ENCODE results near the gene TSPAN18.

The TSPAN18 gene

DNA sequence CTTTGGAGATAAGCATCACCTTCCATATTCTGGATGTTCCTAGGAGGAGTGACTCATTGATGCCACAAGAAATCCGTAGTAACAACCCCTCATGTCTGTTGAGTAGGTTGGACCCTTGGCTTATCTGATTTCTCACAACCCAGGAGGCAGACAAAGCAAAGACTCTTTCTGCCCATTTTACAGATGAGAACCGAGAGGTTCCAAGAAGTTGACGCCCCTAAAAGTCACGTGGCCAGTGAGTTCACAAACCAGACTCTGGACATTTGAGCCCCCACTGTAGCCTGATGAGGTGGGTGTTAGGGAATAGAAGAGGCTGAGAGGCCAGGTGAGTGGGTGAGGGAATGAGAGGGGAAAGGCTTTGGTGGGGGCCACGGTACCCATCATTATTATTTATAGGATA, 70.3 kb downstream of the TSPAN18 start:
- DNase-seq (ENCODE audit: low read depth), result no peak

DNA sequence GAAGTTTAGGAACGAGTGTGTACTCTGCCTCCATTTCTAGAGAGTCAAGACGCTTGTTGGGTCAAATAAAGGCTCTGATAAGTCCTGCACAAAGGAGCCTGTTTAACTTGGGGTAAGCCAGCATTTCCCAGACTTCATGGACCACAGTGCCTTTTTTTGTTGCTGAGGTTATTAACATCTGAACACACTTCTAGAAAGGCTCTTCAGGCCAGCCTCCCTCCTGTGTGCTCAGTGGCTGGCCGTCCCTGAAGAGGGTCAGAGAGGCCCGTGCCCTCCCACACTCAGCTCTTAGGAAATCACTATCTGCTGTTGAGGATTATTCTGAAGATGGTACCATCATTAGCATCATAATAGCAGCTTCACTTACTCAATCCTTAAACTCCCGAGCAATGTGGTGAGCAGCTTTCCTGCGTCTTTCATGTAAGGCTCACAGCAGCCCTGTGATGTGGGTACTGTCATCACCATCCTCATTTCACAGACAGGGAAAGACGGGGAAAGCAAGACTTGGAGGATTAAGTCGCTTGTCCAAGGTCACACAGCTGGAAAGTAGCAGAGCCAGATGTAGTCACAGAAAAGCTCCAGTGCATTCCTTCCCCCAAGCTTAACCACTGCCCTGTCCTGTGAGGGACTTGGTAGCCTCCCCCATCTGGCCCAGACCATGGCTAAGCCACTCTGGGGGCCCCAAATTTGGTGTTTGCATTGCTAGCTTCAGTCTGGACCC, 71.3 kb downstream of the TSPAN18 start:
- DNase-seq (ENCODE audit: low read depth), result no peak

DNA sequence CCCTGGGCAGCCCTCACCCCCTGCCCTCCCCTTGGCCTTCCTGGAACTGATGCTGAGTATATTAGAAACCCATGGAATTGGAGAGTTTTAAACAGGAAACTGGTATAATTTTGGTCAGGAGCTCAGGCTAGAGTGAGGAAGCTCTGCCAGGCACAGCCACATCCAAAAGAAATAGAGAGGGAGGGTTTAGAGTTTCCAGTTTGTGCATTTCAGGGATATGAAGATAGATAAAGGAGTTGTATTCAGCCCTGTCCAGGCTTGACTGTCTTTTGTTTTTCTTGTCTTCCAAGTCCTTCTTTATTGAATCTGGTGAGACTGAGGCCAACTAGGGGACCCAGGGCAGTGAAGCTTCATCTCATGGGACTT, 71.8 kb downstream of the TSPAN18 start:
- no peak for DNase-seq (ENCODE audit: low read depth)

DNA sequence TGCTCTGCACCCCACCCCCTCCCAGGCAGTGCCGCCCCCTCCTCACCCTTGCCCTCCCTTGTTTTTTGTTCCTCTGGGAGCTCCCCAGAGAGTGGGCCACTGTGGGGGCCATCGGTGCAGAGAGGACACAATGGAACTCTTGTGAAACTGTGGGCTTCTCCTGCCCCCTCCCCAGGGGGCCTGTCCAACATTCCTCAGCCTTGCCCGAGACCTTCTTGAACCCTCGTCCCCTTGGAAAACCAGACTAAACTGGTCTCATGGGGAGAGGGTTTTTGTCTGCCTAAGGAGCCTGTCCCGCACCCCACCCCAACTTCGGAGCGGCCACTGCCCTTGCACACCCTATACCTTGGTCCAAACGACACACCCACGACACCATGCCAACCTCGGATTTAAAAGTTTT, 72.2 kb downstream of the TSPAN18 start:
- no peak for DNase-seq (ENCODE audit: low read depth)

DNA sequence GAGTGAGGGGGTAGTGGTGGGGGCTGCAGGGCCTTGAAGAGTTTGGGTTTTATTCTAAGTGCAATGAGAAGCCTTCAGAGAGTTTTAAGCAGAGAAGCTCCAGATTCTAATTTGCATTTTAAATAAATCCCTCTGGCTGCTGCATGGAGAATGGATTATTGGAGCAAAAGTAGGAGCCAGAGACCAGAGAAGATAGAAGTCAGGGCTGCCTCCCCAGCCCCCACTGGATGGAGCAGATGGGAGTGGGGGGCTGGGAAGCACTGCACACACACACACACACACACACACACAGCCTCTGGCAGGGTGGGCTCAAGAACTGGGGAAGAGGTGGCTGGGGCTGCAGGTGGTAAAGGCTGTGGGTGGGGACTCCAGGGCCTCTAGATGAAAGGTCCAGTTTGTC, 75.6 kb downstream of the TSPAN18 start:
- no peak for DNase-seq (ENCODE audit: low read depth)

DNA sequence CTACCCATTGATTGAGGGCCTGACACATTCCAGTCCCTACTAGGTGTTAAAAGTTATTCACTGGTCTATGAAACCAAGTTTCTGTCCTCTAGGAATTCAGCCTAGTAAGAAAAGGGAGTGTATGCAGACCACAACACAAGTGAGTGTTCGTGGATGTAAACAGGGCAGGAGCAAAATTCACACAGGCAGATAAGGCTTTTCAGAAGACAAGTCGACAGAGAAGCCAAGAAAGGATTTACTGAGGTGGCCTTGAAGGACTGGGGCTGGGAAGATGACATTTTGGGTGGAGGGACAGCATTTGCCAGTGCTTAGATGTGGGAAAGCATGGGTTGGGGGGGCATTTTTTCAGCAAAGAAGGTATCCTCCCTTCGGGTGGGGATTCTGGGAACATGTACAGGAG, 76.2 kb downstream of the TSPAN18 start:
- DNase-seq (ENCODE audit: low read depth), result no peak

DNA sequence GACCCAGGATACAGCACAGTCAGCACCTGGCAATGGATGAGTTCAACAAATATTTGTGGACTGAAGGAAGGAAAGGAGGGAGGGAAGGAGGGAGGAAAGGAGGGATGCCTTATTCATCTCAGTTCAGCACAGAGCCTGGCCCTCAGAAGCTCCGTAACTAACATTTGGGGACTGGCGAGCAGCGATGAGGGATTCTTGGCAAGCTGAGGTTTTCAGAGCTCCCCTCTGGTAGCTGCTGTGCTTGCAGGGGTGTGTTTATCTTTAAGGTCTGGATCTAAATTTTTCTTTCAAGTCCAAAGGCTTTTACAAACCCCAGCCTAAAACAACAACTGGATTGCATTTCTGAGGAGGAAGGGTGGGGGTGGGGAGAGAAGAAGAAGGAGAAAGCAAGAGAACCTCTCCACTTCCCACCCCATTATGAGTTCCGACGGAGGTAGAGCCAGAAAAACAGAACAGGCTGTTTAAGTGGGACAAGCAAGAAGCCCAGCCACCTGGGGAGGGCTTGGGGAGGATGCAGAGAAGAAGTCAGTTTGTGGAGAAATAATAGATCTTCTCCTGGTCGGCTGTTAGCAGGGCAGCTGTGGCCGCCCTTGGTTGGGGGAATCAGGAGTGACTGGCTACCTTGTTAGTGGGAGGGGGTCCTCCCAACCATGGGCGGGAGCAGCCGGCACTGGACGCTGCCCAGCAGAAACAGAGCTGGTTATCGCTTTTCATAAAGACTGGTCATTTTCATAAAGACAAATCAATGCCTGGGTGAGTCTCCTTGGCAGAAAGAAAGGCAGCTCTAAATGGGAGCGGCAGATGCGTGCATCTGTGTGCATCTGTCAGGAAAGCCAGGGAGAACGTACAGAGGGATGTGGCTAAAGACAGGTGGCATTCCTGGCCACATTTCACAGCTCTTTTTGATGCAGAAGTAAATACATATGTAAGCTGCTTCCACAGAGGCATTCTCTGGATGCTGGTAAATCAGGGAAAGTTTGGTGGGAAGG, 78.0 kb downstream of the TSPAN18 start:
- DNase-seq (ENCODE audit: low read depth), result no peak

DNA sequence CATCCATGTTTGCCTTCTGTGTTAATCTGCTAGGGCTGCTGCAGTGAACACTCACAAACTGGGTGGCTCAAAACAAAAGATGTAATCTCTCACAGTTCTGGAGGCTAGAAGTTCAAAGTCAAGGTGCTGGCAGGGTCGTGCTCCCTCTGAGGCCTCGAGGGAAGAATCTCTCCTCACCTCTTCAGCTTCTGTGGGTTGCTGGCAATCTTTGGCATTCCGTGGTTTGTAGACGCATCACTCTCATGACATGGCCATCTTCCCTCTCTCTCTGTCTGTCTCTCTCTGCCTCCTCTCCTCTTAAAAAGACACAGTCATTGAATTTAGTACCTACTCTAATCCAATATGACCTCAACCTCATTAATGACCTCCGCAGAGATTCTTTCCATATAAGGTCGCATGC, 78.8 kb downstream of the TSPAN18 start:
- no peak for DNase-seq (ENCODE audit: low read depth)

DNA sequence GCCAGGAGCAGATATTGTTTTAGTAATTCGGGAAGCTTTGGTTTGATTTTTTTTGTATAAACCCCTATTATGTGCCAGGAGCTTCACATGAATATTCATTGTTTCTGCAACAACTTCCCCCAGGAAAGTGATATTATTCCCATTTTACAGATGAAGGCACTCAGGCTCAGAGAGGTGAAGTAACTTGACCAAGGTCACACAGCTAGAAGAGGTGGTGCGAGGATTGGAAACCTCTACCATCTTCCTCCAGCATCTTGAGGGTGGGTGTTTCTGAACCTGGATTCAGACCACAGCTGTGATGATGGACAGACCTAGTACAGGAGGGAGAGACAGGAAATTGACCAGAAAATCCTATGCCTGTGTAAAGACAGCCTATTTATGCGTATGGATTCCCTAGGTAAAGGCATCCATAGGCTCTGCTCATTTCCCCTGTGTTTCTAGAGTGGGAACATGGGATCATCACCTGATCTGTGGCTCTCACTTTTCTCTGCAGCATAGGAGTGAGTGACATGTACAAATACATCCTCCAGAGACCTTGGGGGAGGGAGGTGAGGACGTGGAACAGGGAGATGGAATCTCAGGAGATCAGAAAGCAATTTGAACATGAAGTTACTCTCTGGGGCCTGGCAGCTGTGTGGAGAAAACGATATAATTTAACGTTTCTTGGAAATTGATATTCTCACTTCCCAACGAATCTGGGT, 81.4 kb downstream of the TSPAN18 start:
- no peak for DNase-seq (ENCODE audit: low read depth)

DNA sequence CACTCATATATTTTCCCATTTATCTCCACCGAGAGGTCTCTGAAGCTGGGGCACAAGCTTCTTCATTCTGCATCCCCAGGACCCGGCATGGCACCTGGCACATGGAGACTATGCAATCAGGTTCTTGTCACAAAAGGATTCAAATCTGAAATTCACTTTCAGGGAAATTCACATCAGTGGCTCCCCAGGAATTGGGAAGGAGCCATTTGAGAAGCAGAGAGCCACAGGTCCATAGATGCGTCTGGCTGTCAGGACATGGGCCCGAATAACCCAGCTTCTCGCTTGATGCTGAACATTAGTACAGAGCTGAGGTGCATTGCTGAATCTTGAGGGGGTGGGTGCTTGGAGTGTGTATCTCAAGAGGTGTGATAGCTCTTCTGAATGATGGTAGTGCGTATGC, 82.5 kb downstream of the TSPAN18 start:
- no peak for DNase-seq (ENCODE audit: low read depth)

DNA sequence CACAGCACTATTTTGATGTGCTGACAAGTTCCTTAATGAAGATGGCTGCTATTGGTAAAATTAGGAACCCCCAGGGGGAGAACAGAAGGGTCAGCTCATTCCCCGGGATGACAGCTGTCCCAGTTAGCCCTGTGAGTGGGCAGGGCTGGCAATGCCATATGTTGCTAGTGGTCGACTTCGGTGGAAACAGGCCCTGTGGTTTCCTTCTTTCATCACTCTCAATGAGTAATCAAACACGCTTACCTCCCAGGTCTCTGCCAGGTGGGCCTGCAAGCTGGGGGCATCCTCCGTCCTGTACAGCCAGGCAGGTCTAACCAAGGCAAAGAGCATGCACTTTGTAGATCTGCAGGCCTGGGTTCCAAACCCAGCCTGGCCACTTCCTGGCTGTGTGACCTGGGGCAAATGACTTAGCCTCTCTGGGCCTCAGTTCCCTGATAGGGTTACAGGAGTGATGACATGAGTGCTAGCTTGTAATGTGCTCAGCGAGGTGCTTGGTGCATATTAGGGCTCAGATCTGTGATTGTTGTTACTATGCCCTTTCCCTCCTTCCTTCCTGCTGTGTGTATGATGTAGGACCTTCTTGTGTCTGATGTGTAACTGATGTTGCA, 85.2 kb downstream of the TSPAN18 start:
- no peak for DNase-seq (ENCODE audit: low read depth)

DNA sequence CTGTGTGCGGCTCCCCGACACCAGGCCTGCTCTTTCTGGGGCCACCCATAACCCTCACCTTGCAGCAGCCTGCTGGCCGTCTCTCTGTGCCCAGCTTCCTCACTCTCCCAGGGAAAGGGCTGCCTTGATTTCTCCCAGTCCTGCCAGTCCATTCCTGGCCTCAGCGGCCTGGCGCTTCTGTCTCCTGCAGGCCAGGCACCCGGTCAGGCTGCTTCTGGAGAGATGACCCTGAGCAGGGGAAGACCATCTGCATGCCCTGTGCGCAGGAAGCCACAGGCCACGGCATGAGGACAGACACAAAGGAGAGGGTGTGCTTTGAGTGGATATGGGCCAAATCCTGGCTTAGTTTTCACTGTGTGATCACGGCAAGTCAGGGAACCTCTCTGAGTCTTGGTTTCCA, 86.2 kb downstream of the TSPAN18 start:
- DNase-seq (ENCODE audit: low read depth), result no peak

DNA sequence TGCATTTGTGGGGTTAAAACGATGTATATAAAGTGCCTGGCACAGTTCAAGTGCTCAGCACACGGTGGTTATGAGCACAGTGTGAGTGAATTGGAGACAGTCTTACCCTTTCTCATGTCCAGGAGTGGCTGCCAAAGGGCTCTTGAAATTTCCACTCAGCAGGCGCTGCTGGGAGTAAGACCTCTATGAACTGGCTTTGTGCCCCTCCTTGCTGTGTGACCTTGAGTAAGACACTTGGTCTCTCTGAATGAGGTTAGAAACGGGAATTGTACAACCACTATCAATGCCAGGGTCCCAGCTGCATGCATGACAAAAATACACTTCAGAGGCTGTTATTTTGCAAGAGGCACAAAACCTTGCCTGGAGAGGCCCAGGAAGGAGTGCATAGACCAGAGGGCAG, 86.6 kb downstream of the TSPAN18 start:
- no peak for DNase-seq (ENCODE audit: low read depth)

DNA sequence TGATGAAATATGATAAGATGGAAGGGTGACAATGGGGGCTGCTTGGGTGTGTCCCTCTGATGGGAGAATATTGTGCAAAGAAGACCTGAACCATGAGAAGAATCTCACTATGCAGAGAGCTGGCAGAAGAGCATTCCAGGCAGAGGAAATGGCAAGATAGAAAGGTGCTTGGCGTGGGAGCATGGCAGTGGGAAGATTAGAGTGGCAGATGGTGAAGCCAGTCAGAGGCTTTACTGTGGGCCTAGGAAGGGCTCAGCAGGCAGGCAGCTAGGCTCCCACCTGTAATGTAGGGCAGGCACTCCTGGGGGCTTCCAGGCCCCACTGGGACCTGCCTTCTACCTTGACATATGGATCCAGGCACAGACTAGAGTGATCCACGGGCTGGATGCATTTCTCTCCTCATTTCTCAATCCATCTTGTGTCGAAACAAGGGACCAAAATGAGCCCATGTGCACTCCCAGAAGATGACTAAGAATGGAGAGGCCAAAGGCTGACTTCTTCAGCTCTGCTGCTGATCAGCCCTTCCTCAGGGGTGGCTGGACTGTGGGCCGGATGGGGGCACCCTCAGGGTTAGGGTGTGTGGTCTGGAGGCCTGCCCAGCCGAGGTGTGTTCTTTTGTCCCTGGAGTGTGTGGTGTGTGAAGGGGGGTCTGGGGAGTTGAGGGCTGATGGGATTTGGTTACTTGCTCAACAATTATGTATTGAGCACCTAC, 88.3 kb downstream of the TSPAN18 start:
- DNase-seq (ENCODE audit: low read depth), result no peak

DNA sequence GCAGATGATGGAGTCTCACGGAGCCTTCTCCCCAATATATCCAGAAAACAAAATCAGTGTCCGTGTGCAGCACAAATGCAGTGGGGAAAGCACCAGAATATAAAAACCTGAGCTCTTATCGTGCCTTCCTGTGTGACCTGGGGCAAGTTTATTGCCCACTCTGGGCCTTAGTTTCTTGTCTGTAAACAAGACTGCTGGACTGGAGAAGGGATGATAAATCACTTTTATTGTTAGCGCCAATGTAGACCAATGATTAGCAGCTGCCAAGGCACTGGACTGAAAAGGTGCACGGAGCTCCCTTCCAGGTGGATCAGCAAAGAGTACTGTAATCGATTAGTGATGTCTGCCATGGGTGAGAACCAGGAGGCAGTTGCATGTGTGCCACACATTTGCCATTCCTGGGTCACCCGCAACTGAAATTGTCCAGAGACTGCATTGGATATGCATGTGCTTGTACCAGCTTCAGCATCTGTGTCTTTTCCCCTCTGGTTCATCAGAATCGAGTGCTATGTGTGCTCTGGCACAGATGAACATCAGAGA, 89.2 kb downstream of the TSPAN18 start:
- no peak for DNase-seq (ENCODE audit: low read depth)

DNA sequence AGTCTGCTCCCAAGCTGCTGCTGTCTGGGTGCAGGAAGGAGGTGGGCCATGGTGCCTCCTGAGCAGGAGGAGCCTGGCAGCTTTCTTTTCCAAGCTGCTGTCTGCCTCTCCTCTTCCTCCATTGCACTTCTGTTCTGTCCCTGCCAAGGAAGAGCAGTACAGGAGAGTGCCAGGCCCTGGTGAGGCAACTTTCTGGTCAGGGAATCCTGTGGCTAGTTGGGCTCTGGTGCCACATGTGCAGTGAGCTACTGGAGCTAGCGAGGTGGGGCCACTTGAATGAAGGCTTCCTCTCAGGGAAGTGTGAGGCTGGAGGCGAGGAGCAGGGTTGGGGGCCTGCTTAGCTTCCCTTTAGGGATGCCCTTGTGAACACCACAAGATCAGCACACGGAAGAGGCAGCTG, 90.0 kb downstream of the TSPAN18 start:
- DNase-seq (ENCODE audit: low read depth), result no peak

DNA sequence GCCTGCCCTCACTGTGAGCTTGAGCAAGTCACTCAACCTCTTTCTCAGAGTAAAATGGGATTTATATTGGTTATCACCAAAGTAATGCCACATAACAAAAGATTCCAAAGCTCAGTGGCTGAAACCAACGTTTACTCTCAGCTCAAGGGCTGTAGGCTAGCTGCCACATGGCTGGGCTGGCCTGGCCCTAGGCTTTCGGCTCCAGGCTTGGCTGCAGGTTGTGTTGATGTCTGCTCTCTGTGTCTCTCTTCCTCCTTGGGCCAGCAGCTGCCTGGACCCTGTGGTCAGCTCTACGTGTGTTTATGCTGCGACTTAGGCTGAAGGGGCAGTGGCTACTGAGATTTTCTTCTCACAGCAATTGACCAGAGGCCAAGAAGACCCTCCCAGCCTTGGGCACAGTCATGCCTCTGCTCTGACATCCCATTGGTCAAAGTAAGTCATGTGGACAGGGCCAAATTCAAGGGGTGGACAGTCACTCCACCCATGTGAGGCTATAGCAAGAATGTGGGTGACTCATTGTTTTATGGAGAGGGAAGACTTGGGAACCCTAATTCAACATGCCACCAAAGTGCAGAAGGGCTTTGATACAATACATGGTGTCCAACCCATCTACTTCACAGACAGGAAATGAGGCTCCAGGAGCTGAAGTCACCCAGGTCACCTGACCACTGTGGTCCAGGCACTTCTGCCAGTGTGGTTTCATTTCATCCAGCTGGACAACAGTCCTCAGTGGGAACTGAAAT, 90.6 kb downstream of the TSPAN18 start:
- no peak for DNase-seq (ENCODE audit: low read depth)

DNA sequence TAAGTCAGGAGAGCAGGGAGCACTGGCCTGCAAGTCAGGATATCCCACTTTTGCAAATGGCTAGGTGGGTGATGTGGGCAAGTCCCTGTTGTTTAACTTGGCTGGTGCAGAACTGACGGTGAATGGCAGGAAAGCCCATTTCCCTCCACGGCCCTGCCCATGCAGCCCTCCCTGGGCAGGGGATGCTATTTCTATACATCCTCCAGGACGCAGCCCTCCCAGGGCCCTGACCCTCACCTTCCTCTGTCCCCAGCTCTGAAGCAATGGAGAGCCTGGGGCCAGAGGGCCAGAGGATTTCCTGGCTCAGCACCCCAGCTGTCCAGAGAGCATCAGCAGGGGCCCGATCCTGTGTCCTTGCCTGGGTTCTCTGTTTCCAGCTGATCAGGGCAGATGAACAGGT, 91.3 kb downstream of the TSPAN18 start:
- no peak for DNase-seq (ENCODE audit: low read depth)

DNA sequence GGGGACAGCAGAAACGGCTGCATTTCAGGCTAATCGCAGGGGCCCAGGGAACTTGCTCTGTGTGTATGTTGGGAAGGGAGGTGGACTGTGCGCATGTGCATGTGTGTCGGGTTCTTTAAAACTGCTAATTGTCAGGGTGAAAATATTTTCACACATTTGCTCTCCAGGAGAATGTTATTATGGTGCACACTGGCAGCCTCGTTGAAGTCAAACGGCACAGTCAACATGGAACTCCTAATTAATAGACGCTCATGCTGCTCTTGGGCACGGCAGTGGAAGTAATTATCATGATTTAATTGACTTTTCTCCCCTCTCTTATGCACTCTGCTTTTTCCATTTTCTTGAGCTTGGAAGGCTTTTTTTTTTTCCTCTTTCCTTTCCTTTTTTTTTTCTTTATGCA, 92.6 kb downstream of the TSPAN18 start:
- no peak for DNase-seq (ENCODE audit: low read depth)

DNA sequence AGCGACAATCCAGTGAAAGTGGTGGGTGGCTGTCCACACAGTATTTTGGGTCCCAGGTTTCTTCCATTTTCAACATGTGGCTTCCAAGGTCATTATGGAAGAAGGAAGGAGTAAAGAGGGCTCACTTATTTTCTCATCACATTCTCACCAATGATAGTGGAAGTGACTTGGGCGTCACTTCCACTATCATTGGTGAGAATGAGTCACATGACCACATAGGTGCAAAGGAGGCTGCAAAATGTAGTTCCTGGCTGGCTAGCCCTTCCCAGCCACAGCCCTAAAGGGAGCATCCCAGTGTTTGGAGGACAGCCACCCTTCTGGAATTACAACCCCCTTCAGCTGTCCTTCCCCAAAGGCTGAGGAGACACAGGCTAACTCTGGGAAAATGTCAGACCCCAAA, 95.6 kb downstream of the TSPAN18 start:
- no peak for DNase-seq (ENCODE audit: low read depth)

DNA sequence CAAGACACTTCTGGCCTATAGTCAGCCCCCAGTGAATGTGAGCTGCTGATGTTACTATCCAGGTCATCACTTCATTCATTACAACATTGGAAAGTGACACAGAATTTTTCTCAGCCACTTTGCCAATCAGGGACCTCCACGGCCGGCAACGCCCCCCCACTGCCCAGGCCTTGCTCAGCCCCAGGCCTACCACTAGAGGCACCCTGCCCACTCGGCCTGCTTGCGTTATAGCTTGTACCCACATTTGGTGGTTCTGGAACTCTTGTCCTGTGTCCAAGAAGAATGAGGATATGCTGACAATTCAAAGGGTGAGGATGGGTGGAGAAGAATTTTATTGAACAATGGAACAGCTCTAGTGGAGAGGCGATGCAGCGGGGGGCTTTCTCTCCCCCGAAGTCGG, 96.2 kb downstream of the TSPAN18 start:
- DNase-seq (ENCODE audit: low read depth), result no peak

Measured in stimulated activated CD8-positive, alpha-beta memory T cell treated with anti-CD3 and anti-CD28 coated beads, Interleukin-15, amount 100 ng/mL, for 24 hours (primary cell).